NCI-H69 (cell line): Measurements from ENCODE around the gene CYSTM1.

ENCODE experiments used
- DNase-seq: peaks from one replicate; lab custom pipeline; 2025; lab: John Stamatoyannopoulos, UW

CYSTM1 gene

GRCh38 chr5:140258016-140258415, 83.0 kb downstream of the CYSTM1 start:
- no peak for DNase-seq

GRCh38 chr5:140258873-140259272, 83.9 kb downstream of the CYSTM1 start:
- no peak for DNase-seq

GRCh38 chr5:140259500-140259899, 84.5 kb downstream of the CYSTM1 start:
- DNase-seq, result no peak

- no peak for DNase-seq
Observed at GRCh38 chr5:140260089-140260656, 85.2 kb downstream of the CYSTM1 start.

- peak; percentile 66 for DNase-seq
Observed at GRCh38 chr5:140261403-140262171, 86.6 kb downstream of the CYSTM1 start.

- DNase-seq, result no peak
Observed at GRCh38 chr5:140262221-140262620, 87.2 kb downstream of the CYSTM1 start.

GRCh38 chr5:140262839-140263238, 87.9 kb downstream of the CYSTM1 start:
- DNase-seq, result peak; percentile 6

GRCh38 chr5:140265845-140266244, 90.9 kb downstream of the CYSTM1 start:
- no peak for DNase-seq

GRCh38 chr5:140266471-140267200, 91.6 kb downstream of the CYSTM1 start:
- DNase-seq, result no peak

- no peak for DNase-seq
Observed at GRCh38 chr5:140267201-140267540, 92.2 kb downstream of the CYSTM1 start.

GRCh38 chr5:140267559-140268018, 92.6 kb downstream of the CYSTM1 start:
- DNase-seq, result no peak

- DNase-seq, result no peak
Observed at GRCh38 chr5:140270008-140270407, 95.0 kb downstream of the CYSTM1 start.

GRCh38 chr5:140273401-140273877, 98.5 kb downstream of the CYSTM1 start:
- DNase-seq, result no peak

- no peak for DNase-seq
Observed at GRCh38 chr5:140275837-140276236, 100.8 kb downstream of the CYSTM1 start.

GRCh38 chr5:140282266-140282665, 107.3 kb downstream of the CYSTM1 start:
- no peak for DNase-seq

GRCh38 chr5:140284013-140284412, 109.0 kb downstream of the CYSTM1 start:
- no peak for DNase-seq

- no peak for DNase-seq
Observed at GRCh38 chr5:140286424-140286823, 111.4 kb downstream of the CYSTM1 start.

GRCh38 chr5:140287801-140288521, 113.0 kb downstream of the CYSTM1 start:
- DNase-seq, result no peak

GRCh38 chr5:140292212-140293036, 117.4 kb downstream of the CYSTM1 start:
- DNase-seq, result no peak
